ENCODE measurements around the gene PGA3.
"Not testable (repeated sequence)": the region's sequence is repeated elsewhere in the genome, so short reads cannot be mapped to it uniquely, and the experiment has no call there.

The PGA3 gene

DNA sequence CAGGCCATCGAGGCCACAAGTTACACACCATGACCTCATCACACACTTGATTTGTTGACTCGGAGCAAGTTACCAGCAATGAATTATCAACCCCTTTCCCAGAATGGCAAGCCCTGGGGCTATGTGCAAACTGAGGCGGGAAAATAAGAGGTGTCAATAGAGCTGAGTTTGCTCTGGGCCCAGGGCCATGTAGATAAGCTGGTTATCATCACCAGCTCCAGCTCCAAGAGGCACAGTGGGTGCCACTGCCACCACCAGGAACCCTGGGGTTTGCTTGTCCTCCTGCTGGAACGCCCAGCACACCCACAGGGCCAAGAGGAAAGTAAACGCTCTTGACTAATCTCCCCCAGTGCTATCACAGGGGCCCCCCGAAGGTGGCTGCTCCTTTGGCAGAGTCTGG, 29.0 kb upstream of the PGA3 start:
- TF ChIP-seq, protein P1, sequence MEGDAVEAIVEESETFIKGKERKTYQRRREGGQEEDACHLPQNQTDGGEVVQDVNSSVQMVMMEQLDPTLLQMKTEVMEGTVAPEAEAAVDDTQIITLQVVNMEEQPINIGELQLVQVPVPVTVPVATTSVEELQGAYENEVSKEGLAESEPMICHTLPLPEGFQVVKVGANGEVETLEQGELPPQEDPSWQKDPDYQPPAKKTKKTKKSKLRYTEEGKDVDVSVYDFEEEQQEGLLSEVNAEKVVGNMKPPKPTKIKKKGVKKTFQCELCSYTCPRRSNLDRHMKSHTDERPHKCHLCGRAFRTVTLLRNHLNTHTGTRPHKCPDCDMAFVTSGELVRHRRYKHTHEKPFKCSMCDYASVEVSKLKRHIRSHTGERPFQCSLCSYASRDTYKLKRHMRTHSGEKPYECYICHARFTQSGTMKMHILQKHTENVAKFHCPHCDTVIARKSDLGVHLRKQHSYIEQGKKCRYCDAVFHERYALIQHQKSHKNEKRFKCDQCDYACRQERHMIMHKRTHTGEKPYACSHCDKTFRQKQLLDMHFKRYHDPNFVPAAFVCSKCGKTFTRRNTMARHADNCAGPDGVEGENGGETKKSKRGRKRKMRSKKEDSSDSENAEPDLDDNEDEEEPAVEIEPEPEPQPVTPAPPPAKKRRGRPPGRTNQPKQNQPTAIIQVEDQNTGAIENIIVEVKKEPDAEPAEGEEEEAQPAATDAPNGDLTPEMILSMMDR (IDR thresholded peaks at IDR 0.05) = no peak
- DNase-seq = no peak
- H3K9me3 ChIP-seq = no peaks in the 10 kb centered on the region
- peaks cover 0 to 29% of the 10 kb centered on the region in 2 donors for H3K27me3 ChIP-seq
- H3K4me1 ChIP-seq = no peaks in the 10 kb centered on the region
- no peaks in the 10 kb centered on the region for H3K36me3 ChIP-seq
- intact Hi-C loops (cut with DNase I; ENCODE audit: low total_unique reads) = no loop called here
- no peak overlapping the region for H3K27ac ChIP-seq
- no peak overlapping the region for H3K4me3 ChIP-seq

DNA sequence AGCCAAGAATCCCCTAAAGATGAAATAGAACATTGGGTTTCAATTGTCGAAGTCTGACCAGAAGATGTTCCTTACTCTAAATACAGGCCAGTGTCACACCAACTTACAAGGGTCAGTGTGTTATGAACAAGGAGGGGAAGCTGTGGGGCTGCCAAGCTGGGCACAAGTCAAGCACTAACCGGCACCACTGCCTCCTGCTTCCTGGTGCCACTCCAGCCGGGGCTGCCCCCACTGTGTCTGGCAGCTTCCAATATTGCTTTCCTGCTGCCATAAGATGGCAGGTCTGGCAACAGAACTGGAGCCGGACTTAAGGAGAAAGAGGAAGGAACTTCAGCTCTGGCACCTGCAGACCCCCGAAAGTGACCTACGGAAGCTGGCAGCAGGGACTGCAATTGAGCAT, 28.4 kb upstream of the PGA3 start:
- H3K36me3 ChIP-seq = no peaks in the 10 kb centered on the region
- peaks cover 0 to 29% of the 10 kb centered on the region in 2 donors for H3K27me3 ChIP-seq
- H3K27ac ChIP-seq = no peak overlapping the region
- intact Hi-C loops (cut with DNase I; ENCODE audit: low total_unique reads) = no loop called here
- DNase-seq = no peak
- no peaks in the 10 kb centered on the region for H3K4me1 ChIP-seq
- H3K9me3 ChIP-seq = no peaks in the 10 kb centered on the region
- TF ChIP-seq, protein P1 (IDR thresholded peaks at IDR 0.05) = no peak
- no peak overlapping the region for H3K4me3 ChIP-seq

DNA sequence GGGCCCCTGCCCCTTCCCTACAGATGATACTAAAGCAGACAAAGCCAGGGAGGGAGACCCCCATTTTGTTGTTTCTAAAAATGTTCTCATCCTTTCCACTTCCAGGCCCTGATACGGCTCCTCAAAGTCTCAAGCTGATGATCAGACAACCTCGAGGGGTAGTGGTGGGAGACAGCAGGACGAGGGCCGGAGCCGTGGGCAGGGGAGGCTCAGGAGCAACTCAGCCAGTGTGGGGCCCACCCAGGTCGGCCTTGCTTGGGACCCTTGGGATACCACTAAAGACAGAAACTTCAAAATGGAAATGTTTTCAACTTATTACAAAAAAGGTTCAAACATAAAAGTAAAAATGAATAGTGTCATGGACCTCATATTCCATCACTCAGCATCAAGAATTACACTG, 26.9 kb upstream of the PGA3 start:
- peaks cover 0 to 24% of the 10 kb centered on the region in 2 donors for H3K27me3 ChIP-seq
- H3K27ac ChIP-seq = no peak overlapping the region
- no peaks in the 10 kb centered on the region for H3K36me3 ChIP-seq
- no peaks in the 10 kb centered on the region for H3K4me1 ChIP-seq
- H3K9me3 ChIP-seq = no peaks in the 10 kb centered on the region
- no peak overlapping the region for H3K4me3 ChIP-seq
- intact Hi-C loops (cut with DNase I; ENCODE audit: low total_unique reads) = no loop called here
- DNase-seq = no peak
- TF ChIP-seq, protein P1 (IDR thresholded peaks at IDR 0.05) = no peak

DNA sequence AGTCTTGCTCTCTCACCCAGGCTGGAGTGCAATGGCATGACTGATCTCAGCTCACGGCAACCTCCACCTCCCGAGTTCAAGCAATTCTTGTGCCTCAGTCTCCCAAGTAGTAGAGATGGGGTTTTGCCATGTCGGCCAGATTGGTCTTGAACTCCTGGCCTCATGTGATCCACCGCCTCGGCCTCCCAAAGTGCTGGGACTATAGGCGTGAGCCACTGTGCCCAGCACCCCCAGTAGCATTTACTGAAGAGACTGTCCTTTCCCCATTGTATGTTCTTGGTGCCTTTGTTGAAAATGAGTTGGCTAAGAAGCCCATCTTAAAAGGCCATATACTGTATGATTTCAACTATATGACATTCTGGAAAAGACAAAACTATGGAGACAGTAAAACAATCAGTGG, 23.1 kb upstream of the PGA3 start:
- intact Hi-C loops (cut with DNase I; ENCODE audit: low total_unique reads); H3K27ac ChIP-seq; H3K36me3 ChIP-seq; H3K9me3 ChIP-seq; H3K4me1 ChIP-seq; H3K4me3 ChIP-seq; DNase-seq: not testable (repeated sequence)
- H3K27me3 ChIP-seq = peaks cover 0 to 13% of the 10 kb centered on the region in 2 donors

DNA sequence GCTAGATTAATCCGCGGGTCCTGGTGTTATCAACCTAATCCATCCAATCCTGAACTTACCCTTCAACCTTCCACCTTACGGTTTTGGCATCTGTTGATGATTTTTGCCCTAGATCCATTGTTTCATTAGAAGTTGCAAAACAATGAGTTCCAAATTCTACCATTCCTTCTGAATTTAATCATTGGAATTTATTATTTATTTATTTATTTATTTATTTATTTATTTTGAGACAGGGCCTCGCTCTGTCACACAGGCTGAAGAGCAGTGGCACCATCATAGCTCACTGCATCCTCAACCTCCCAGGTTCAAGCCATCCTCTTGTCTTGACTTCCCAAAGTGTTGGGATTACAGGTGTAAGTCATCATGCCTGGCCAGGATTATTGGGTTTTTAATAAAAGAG, 21.8 kb upstream of the PGA3 start:
- Histone ChIP-seq H3K4me1 (no peaks in the 10 kb centered on the region), H3K9me3 (no peaks in the 10 kb centered on the region), H3K27ac (no peak overlapping the region), H3K27me3 (peaks cover 0 to under 1% of the 10 kb centered on the region in 2 donors), H3K4me3 (no peak overlapping the region), H3K36me3 (no peaks in the 10 kb centered on the region)
- TF ChIP-seq, protein P1 (IDR thresholded peaks at IDR 0.05) = no peak
- intact Hi-C loops (cut with DNase I; ENCODE audit: low total_unique reads) = no loop called here
- DNase-seq = no peak

DNA sequence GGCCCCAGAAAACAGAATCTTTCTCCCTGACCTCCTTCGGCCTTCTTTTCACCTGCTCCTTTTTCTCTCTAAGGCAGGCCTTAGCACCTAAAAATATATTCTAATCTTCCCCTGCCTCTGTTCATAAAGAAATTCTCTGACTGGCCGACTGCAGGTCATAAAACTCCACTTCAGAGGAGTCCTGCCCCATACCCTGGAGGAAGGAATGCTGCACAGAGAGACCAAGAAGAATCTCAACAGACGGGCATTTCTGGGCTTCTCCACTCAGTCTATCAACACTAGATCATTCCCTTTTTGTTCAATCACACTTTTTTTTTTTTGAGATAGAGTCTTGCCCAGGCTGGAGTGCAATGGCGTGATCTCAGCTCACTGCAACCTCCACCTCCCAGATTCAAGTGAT, 19.7 kb upstream of the PGA3 start:
- H3K27me3 ChIP-seq = no peaks in the 10 kb centered on the region
- no peaks in the 10 kb centered on the region for H3K9me3 ChIP-seq
- no peak overlapping the region for H3K27ac ChIP-seq
- intact Hi-C loops (cut with DNase I; ENCODE audit: low total_unique reads) = no loop called here
- no peak overlapping the region for H3K4me3 ChIP-seq
- DNase-seq = no peak
- no peaks in the 10 kb centered on the region for H3K4me1 ChIP-seq
- no peaks in the 10 kb centered on the region for H3K36me3 ChIP-seq
- TF ChIP-seq, protein P1 (IDR thresholded peaks at IDR 0.05) = no peak

Measured in tibial artery (tissue), 4 donors.